Astrocyte of the cerebellum (primary cell): ENCODE measurements around the gene SLC35B2.

ENCODE experiments used
- DNase-seq: peaks from one replicate; pipeline ENCODE4 v3.0.0-alpha.2; 2011; ENCODE audit warnings: low read depth
- H3K4me3 ChIP-seq: 2 replicates; pipeline ENCODE4 v1.5.1; 2011; ENCODE audit warnings: mild to moderate bottlenecking, low read depth, low read length, moderate library complexity
- in situ Hi-C: cut with HindIII; loops from 2 replicates; pipeline ENCODE4 v1.10.0; 2017; ENCODE audit warnings: low sequenced_read_pairs
- TF ChIP-seq, protein P1 (sequence below): IDR thresholded peaks from 2 replicates; pipeline ENCODE4 v1.5.1; 2012; ENCODE audit warnings: low read length, low read depth, moderate library complexity, mild to moderate bottlenecking; ENCODE audit errors: missing control alignments

SLC35B2 gene

DNA sequence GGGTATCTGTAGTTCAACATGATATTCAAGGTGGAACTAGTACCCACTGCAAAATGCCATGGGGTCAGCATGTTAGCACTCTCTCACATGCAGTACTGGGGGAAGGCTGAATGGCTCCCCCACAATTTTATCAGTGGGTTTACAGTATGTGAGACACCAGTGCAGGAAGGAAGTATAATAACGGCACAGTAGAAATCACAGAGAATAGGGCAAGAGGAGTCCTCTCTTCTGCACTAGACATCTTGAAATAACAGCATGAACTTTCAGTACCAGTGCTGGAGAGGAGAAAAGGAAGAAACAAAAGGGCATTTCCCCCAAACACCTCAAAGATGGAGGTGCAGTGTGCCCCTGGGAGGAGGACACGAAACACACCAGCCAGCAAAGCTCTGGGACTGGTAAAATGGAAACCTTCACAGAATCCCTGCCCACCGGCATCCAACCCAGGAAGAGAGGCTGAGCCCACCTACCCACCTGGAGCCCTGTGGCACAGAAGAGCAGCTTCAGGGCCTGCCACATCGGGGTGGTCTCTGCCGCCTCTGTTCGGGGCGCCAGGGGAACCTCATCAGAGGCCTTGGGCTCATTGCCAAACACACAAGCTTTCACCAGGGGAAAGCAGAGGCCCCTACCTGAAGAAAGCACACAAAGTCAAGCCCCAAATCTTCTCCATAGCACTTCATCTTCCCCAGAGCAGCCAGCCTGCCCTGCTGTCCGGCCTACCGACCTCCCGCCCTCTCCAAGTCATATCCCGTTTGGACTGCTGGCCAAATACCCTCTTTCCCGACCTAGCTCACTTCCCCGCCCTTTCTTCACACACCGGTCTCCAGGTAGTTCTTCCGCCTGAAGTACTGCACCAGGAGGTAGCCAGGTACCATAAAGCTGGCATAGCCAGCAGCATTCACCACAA is 1.2 kb downstream of the SLC35B2 start:
- in situ Hi-C loops, result loop anchor here (5.0 kb wide), 1 partner anchor 51 kb away; no protein-coding TSS in a partner anchor
- TF ChIP-seq, protein P1, sequence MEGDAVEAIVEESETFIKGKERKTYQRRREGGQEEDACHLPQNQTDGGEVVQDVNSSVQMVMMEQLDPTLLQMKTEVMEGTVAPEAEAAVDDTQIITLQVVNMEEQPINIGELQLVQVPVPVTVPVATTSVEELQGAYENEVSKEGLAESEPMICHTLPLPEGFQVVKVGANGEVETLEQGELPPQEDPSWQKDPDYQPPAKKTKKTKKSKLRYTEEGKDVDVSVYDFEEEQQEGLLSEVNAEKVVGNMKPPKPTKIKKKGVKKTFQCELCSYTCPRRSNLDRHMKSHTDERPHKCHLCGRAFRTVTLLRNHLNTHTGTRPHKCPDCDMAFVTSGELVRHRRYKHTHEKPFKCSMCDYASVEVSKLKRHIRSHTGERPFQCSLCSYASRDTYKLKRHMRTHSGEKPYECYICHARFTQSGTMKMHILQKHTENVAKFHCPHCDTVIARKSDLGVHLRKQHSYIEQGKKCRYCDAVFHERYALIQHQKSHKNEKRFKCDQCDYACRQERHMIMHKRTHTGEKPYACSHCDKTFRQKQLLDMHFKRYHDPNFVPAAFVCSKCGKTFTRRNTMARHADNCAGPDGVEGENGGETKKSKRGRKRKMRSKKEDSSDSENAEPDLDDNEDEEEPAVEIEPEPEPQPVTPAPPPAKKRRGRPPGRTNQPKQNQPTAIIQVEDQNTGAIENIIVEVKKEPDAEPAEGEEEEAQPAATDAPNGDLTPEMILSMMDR, result no peak
- H3K4me3 ChIP-seq, result peak overlapping the region; percentile 94

GRCh38 chr6:44255105-44255808 is 2.1 kb downstream of the SLC35B2 start:
- no peak overlapping the region for H3K4me3 ChIP-seq
- in situ Hi-C loops, result loop anchor here (5.0 kb wide), 1 partner anchor 52 kb away; no protein-coding TSS in a partner anchor
- TF ChIP-seq, protein P1, result no peak
- no peak for DNase-seq

More for the DNA sequence above, 1.2 kb downstream of the SLC35B2 start:
- DNase-seq, result no peak

- H3K4me3 ChIP-seq, result no peak overlapping the region
- no peak for DNase-seq
- in situ Hi-C loops, result loop anchor here (5.0 kb wide), 1 partner anchor 53 kb away; no protein-coding TSS in a partner anchor
- TF ChIP-seq, protein P1, result no peak
These were observed 2.9 kb downstream of the SLC35B2 start for GRCh38 chr6:44254191-44255104.

DNA sequence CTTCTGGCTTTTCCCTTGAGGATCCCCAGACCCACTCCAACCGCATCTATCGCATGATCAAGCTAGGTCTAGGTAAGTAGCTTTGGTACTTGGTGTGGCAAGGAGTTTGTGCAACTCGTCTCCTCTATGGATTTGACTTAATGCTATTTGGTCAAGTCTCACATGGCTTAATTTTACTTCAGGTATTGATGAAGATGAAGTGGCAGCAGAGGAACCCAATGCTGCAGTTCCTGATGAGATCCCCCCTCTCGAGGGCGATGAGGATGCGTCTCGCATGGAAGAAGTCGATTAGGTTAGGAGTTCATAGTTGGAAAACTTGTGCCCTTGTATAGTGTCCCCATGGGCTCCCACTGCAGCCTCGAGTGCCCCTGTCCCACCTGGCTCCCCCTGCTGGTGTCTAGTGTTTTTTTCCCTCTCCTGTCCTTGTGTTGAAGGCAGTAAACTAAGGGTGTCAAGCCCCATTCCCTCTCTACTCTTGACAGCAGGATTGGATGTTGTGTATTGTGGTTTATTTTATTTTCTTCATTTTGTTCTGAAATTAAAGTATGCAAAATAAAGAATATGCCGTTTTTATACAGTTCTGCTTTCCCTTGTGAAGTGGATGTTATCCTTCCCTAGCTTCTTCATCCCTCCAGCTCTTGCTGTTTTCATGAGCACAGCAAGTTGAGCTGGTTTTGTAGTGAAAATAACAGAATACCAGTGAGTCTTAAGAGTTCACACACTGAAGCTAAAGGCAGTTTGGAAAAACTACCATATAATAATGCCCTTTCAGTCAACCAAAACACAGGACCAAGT is 3.8 kb downstream of the SLC35B2 start:
- DNase-seq, result no peak
- in situ Hi-C loops, result no loop called here
- TF ChIP-seq, protein P1, result peak; percentile 51
- no peak overlapping the region for H3K4me3 ChIP-seq

DNA sequence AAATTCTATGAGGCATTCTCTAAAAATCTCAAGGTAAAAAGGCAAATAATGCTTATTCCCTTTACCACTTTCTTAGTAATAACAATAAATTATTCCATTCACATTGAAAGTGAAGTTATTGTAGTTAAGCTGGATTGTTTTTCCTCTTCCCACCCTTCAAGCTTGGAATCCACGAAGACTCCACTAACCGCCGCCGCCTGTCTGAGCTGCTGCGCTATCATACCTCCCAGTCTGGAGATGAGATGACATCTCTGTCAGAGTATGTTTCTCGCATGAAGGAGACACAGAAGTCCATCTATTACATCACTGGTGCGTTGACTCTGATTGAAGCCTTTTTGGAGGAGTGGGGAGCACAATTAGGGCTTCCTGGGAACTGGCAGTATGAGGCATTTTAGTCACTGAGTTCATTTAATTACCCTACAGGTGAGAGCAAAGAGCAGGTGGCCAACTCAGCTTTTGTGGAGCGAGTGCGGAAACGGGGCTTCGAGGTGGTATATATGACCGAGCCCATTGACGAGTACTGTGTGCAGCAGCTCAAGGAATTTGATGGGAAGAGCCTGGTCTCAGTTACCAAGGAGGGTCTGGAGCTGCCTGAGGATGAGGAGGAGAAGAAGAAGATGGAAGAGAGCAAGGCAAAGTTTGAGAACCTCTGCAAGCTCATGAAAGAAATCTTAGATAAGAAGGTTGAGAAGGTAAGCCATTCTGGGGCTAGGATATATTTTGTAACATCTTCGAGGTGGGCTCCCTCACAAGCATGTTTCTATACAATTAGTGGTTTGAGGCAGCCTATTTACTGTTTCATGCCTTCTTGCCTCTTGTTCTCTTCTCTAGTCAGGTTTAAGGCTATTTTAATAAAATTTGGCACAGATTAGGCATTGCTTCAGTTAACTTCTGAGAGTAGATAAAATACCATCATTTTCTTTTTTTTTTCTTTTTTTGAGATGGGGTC is 5.5 kb downstream of the SLC35B2 start:
- no peak for DNase-seq
- TF ChIP-seq, protein P1, result no peak
- in situ Hi-C loops, result no loop called here
- no peak overlapping the region for H3K4me3 ChIP-seq
